ENCODE data around the gene RAD54L.

GRCh38 chr1:46298387-46298786 is 50.8 kb downstream of the RAD54L start:
- TF ChIP-seq CTCF (IDR thresholded peaks at IDR 0.05) (no peak), TCF7 (CRISPR knock-in tag; IDR thresholded peaks at IDR 0.05; ENCODE audit: low read depth) (no peak), CREB1 (CRISPR knock-in tag; IDR thresholded peaks at IDR 0.05) (no peak), TEAD4 (CRISPR knock-in tag; IDR thresholded peaks at IDR 0.05) (no peak)
- TF ChIP-seq, protein P1, sequence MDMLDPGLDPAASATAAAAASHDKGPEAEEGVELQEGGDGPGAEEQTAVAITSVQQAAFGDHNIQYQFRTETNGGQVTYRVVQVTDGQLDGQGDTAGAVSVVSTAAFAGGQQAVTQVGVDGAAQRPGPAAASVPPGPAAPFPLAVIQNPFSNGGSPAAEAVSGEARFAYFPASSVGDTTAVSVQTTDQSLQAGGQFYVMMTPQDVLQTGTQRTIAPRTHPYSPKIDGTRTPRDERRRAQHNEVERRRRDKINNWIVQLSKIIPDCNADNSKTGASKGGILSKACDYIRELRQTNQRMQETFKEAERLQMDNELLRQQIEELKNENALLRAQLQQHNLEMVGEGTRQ (CRISPR knock-in tag; IDR thresholded peaks at IDR 0.05), result no peak
- TF ChIP-seq, protein P2, sequence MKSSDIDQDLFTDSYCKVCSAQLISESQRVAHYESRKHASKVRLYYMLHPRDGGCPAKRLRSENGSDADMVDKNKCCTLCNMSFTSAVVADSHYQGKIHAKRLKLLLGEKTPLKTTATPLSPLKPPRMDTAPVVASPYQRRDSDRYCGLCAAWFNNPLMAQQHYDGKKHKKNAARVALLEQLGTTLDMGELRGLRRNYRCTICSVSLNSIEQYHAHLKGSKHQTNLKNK (CRISPR knock-in tag; IDR thresholded peaks at IDR 0.05), result no peak
- TF ChIP-seq, protein P3, sequence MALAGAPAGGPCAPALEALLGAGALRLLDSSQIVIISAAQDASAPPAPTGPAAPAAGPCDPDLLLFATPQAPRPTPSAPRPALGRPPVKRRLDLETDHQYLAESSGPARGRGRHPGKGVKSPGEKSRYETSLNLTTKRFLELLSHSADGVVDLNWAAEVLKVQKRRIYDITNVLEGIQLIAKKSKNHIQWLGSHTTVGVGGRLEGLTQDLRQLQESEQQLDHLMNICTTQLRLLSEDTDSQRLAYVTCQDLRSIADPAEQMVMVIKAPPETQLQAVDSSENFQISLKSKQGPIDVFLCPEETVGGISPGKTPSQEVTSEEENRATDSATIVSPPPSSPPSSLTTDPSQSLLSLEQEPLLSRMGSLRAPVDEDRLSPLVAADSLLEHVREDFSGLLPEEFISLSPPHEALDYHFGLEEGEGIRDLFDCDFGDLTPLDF (CRISPR knock-in tag; IDR thresholded peaks at IDR 0.05), result no peak
